Suprapubic skin (tissue), 4 donors: ENCODE data around the gene STARD8. TPM values are rescaled to one million over a fixed set of nuclear protein-coding genes. Genes with fewer than 3 reads are reported as not detected.

Source experiments
- DNase-seq, 2 donors: peaks; one replicate each; pipeline ENCODE4 v3.0.0-alpha.2; 2019; ENCODE audit warnings: low spot score in 2 of 2
- H3K27ac ChIP-seq: fragments of 200-600 bp; sonication (generic); one replicate; pipeline ENCODE4 v1.5.1; 2019
- H3K27me3 ChIP-seq: fragments of 200-600 bp; sonication (generic); one replicate; pipeline ENCODE4 v1.5.1; 2019
- H3K36me3 ChIP-seq: fragments of 200-600 bp; sonication (generic); one replicate; pipeline ENCODE4 v1.5.1; 2019
- H3K4me1 ChIP-seq: fragments of 200-600 bp; sonication (generic); one replicate; pipeline ENCODE4 v1.5.1; 2019
- H3K4me3 ChIP-seq: fragments of 200-600 bp; sonication (generic); one replicate; pipeline ENCODE4 v1.5.1; 2019; ENCODE audit warnings: mild to moderate bottlenecking
- H3K9me3 ChIP-seq: fragments of 200-600 bp; sonication (generic); one replicate; pipeline ENCODE4 v1.5.1; 2019
- EP300 ChIP-seq: sonication (generic); formaldehyde crosslinking; IDR thresholded peaks from one replicate; pipeline ENCODE4 v1.6.1; 2017; ENCODE audit warnings: antibody characterized with exemption
- POLR2A ChIP-seq, 2 donors: fragments of 450-650 bp; IDR thresholded peaks; one replicate each; pipeline ENCODE4 v1.6.1; 2017; ENCODE audit warnings: antibody characterized with exemption in 2 of 2, mild to moderate bottlenecking in 2 of 2, moderate library complexity in 2 of 2
- POLR2AphosphoS5 ChIP-seq, 3 donors: sonication (generic); formaldehyde crosslinking; IDR thresholded peaks; one replicate each; pipeline ENCODE4 v1.6.1; 2017; ENCODE audit warnings: antibody characterized with exemption in 3 of 3
- WGBS: methylation state at CpG from one replicate; pipeline ENCODE4 v1.1.5; 2018; 5-methylcytosine and 5-hydroxymethylcytosine counted together
- total RNA-seq, 4 donors: library from RNA; depleted of rRNA; stranded (reverse); fragments of >200 nt; gene quantifications; one replicate each; pipeline ENCODE4 v1.1.0, GENCODE V29; 2016
- TF ChIP-seq, protein P1 (sequence below), 2 donors: fragments of 200-600 bp in 1 of 2; fragments of 450-650 bp in 1 of 2; sonication (generic) in 1 of 2; IDR thresholded peaks; one replicate each; pipeline ENCODE4 v1.5.1; 2016 to 2019; ENCODE audit warnings: antibody characterized with exemption in 2 of 2, mild to moderate bottlenecking in 1 of 2, moderate library complexity in 1 of 2

Gene STARD8
- total RNA-seq, 4 donors from 2014 or later, result 2.0 to 4.5 (median 2.3) TPM

DNA sequence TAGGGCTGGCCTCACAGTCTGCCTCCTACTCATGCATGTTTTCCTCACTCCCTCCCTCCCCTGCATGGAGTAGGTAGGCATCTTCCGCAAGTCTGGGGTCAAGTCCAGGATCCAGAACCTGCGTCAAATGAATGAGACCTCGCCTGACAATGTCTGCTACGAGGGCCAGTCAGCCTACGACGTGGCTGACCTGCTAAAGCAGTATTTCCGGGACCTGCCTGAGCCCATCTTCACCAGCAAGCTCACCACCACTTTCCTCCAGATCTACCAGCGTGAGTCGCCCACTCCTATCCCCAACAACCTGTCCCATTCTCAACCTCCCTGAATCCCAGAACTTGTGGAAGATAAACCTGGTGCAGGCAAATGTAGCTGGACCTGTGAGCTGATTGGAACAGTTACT lies 73.4 kb downstream of the STARD8 start:
- no peaks in the 10 kb centered on the region for H3K27me3 ChIP-seq
- TF ChIP-seq, protein P1, sequence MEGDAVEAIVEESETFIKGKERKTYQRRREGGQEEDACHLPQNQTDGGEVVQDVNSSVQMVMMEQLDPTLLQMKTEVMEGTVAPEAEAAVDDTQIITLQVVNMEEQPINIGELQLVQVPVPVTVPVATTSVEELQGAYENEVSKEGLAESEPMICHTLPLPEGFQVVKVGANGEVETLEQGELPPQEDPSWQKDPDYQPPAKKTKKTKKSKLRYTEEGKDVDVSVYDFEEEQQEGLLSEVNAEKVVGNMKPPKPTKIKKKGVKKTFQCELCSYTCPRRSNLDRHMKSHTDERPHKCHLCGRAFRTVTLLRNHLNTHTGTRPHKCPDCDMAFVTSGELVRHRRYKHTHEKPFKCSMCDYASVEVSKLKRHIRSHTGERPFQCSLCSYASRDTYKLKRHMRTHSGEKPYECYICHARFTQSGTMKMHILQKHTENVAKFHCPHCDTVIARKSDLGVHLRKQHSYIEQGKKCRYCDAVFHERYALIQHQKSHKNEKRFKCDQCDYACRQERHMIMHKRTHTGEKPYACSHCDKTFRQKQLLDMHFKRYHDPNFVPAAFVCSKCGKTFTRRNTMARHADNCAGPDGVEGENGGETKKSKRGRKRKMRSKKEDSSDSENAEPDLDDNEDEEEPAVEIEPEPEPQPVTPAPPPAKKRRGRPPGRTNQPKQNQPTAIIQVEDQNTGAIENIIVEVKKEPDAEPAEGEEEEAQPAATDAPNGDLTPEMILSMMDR (IDR thresholded peaks at IDR 0.05), result no peak
- TF ChIP-seq POLR2A (IDR thresholded peaks at IDR 0.05) (no peak), EP300 (no peak)
- H3K4me1 ChIP-seq, result no peaks in the 10 kb centered on the region
- WGBS, result 89% methylated on average over 9 of the region's 9 CpGs
- no peaks in the 10 kb centered on the region for H3K36me3 ChIP-seq
- peak in 1 of 2 donors; percentile 19 for DNase-seq
- no peak overlapping the region for H3K27ac ChIP-seq
- H3K9me3 ChIP-seq, result no peaks in the 10 kb centered on the region
- no peak overlapping the region for H3K4me3 ChIP-seq

DNA sequence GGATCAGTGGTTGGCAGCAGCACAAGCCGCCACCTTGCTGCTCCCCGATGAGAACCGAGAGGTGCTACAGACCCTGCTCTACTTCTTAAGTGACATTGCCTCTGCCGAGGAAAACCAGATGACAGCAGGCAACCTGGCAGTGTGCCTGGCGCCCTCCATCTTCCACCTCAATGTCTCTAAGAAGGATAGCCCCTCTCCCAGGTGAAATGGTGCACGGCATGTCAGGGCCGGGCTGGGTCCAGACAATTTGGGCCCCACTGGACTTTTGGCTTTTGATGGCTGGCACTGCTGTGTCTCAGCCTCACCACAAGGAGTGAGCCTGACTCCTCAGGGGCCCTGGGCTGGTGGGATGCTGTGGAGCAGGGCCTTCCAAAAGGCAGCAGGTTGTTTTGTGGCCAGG lies 74.1 kb downstream of the STARD8 start:
- Histone ChIP-seq H3K36me3 (no peaks in the 10 kb centered on the region), H3K27me3 (no peaks in the 10 kb centered on the region), H3K4me3 (no peak overlapping the region), H3K4me1 (no peaks in the 10 kb centered on the region), H3K27ac (no peak overlapping the region), H3K9me3 (no peaks in the 10 kb centered on the region)
- no peak for TF ChIP-seq EP300
- TF ChIP-seq, protein P1 (IDR thresholded peaks at IDR 0.05), result no peak
- TF ChIP-seq POLR2AphosphoS5 (IDR thresholded peaks at IDR 0.05), result no peak
- TF ChIP-seq POLR2A (IDR thresholded peaks at IDR 0.05), result no peak
- DNase-seq, result peak in 1 of 2 donors; percentile 28
- WGBS, result 73% methylated on average over 6 of the region's 7 CpGs

DNA sequence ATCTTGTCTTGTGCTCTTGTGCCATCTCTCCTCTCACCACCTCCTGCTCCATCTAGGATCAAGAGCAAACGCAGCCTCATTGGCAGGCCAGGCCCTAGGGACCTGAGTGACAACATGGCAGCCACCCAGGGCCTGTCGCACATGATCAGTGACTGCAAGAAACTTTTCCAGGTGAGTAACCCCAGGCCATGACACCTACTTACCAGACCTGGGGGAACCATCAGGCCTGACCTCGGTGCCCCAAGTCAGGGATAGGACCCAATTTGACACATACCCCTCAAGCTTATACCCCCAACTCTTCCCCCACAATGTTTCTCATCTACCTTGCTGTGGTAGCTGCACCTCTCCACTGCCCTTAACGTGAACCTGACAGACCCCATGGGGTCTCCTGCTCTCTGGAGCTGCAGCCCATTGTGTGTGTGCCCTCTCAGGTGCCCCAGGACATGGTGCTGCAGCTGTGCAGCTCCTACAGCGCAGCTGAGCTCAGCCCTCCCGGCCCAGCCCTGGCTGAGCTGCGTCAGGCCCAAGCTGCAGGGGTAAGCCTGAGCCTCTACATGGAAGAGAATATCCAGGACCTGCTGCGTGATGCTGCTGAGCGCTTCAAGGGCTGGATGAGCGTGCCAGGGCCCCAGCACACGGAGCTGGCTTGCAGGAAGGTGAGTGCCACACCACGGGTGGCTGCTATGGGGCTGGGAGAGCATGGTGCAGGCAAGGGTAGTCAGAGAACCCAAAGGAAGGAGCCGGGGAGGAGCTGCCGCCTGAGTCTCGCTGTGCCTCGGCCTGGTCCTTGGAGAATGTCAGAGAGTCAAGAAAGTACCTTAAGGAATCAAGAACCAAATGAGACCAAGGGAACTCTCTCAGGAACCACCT lies 74.8 kb downstream of the STARD8 start:
- Histone ChIP-seq H3K9me3 (no peaks in the 10 kb centered on the region), H3K27me3 (no peaks in the 10 kb centered on the region), H3K36me3 (no peaks in the 10 kb centered on the region), H3K4me3 (no peak overlapping the region), H3K4me1 (no peaks in the 10 kb centered on the region), H3K27ac (no peak overlapping the region)
- DNase-seq, result peak in 1 of 2 donors; percentile 49
- 86% methylated on average over 7 of the region's 16 CpGs for WGBS
- TF ChIP-seq POLR2A (IDR thresholded peaks at IDR 0.05) (no peak), EP300 (no peak), POLR2AphosphoS5 (IDR thresholded peaks at IDR 0.05) (no peak)
- TF ChIP-seq, protein P1 (IDR thresholded peaks at IDR 0.05), result no peak

DNA sequence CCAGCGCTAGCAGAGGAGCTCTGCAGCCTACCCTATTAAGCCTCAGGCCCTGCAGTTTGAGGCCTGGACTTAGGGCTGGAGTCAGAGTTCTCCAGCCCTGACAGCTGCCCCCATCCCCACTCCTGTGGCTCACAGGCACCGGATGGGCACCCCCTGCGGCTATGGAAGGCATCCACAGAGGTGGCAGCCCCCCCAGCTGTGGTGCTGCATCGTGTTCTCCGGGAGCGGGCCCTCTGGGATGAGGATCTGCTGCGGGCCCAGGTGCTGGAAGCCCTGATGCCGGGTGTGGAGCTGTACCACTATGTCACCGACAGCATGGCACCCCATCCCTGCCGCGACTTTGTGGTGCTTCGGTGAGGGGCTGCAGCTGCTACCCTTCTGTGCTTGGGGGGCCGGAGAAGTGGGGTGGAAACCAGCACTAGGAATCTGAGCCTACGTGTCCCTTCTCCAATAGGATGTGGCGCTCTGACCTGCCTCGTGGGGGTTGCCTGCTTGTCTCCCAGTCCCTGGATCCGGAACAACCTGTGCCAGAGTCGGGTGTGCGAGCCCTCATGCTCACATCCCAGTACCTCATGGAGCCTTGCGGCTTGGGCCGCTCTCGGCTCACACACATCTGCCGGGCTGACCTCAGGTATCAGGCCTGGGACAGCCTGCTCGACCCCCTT lies 76.2 kb downstream of the STARD8 start:
- DNase-seq, result peak in 1 of 2 donors; percentile 53
- Histone ChIP-seq H3K27ac (no peak overlapping the region), H3K4me1 (no peaks in the 10 kb centered on the region), H3K9me3 (no peaks in the 10 kb centered on the region), H3K27me3 (no peaks in the 10 kb centered on the region), H3K36me3 (no peaks in the 10 kb centered on the region), H3K4me3 (no peak overlapping the region)
- TF ChIP-seq POLR2AphosphoS5 (IDR thresholded peaks at IDR 0.05) (no peak), POLR2A (IDR thresholded peaks at IDR 0.05) (no peak), EP300 (no peak)
- TF ChIP-seq, protein P1 (IDR thresholded peaks at IDR 0.05), result no peak
- WGBS, result 95% methylated on average over 10 of the region's 24 CpGs

GRCh38 chrX:68724531-68725020 lies 77.1 kb downstream of the STARD8 start:
- TF ChIP-seq POLR2A (IDR thresholded peaks at IDR 0.05), result no peak
- TF ChIP-seq EP300, result no peak
- TF ChIP-seq, protein P1 (IDR thresholded peaks at IDR 0.05), result no peak
- no peak for TF ChIP-seq POLR2AphosphoS5 (IDR thresholded peaks at IDR 0.05)
- Histone ChIP-seq H3K27ac (no peak overlapping the region), H3K4me1 (no peaks in the 10 kb centered on the region), H3K4me3 (no peak overlapping the region), H3K27me3 (no peaks in the 10 kb centered on the region), H3K9me3 (no peaks in the 10 kb centered on the region), H3K36me3 (no peaks in the 10 kb centered on the region)
- WGBS, result 66% methylated on average over 7 of the region's 10 CpGs
- DNase-seq, result peak in 1 of 2 donors; percentile 34
